ENCODE data around the gene GCHFR. TPM values are rescaled to one million over a fixed set of nuclear protein-coding genes. Genes with fewer than 3 reads are reported as not detected.

GCHFR gene
- total RNA-seq, 1 donor from 2014 or later = 1.9 TPM

DNA sequence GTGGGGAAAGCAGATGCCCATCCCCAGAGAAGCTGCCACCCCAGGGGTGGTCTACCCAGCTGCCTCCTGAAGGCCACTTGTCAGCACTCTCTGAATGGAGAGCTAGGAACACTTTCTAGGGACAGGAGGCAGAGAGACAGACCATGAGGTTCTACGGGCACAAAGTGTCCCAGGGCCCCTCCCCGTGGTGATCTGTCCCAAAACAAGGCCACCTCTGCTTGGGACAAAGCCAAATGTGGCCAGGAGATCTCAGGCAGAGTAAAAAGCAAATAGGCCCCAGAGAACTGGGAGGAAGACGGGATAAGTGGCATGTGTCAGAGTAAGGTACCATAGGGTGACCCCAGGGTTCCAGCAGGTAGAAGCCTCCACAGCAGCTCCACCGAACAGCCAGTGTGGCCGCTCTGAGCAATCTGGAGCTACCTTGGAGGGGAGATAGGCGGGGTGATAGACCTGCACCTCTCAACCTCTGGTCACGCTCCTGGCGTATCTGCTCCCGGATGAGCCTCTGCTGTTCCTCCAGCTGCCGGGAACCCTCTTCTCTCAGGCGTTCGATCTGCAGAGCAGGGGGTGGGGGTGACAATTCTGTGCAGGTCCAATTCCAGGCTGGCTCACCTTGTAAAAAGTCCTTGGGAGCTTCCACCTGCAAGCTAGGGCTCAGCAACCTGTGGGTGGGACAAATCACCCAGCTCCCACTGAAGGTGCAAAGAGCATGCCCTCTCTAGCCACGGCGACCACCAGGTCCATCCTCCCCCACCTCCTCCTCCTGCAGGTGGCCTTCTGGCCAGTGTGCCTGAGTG lies 12.1 kb downstream of the GCHFR start:
- DNase-seq = no peak

GRCh38 chr15:40776537-40777141 lies 12.8 kb downstream of the GCHFR start:
- no peak for DNase-seq

GRCh38 chr15:40782609-40783227 lies 18.9 kb downstream of the GCHFR start:
- DNase-seq = no peak

- no peak for DNase-seq
These were observed 21.3 kb downstream of the GCHFR start for GRCh38 chr15:40785164-40785563.

- DNase-seq = no peak
These were observed 21.9 kb downstream of the GCHFR start for GRCh38 chr15:40785814-40786213.

GRCh38 chr15:40787344-40787841 lies 23.5 kb downstream of the GCHFR start:
- DNase-seq = no peak

DNA sequence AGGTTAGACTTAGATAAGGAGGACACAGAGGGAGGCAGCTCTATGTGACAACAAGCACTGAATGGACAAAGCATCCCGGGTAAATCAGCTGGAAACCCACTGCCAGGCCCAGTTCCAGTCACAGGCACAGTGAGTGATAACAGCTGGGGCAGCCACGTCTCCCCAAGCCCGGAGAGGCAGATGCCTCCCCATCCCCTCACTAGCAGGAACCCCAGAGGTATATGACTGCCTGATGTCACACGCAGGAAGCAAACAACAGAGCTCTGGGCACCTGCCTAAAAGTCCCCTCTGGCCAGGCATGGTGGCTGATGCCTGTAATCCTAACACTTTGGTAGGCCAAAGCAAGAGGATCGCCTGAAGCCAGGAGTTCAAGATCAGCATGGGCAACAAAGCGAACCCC lies 24.1 kb downstream of the GCHFR start:
- DNase-seq = no peak

- DNase-seq = no peak
These were observed 25.3 kb downstream of the GCHFR start for GRCh38 chr15:40789119-40789518.

DNA sequence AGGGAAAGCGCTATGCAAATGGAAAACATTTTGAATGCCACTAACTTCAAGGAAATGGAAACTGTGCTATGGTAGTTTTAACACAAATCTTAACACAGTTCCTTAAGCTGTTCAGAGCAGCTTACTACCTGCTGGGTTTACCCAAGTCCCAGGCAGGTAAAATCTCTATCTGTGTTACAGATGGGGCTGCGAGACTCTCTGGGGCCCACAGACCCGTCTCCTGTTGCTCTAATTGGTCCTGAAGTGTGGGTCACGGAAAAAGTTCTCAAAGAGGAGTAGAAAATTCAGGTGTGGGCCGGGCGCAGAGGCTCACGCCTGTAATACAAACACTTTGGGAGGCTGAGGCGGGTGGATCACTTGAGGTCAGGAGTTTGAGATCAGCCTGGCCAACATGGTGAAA lies 26.1 kb downstream of the GCHFR start:
- DNase-seq = no peak

- DNase-seq = no peak
These were observed 26.9 kb downstream of the GCHFR start for GRCh38 chr15:40790718-40791117.

GRCh38 chr15:40792394-40792793 lies 28.5 kb downstream of the GCHFR start:
- no peak for DNase-seq

- DNase-seq = peak; percentile 14
These were observed 29.5 kb downstream of the GCHFR start for GRCh38 chr15:40793216-40793989.

DNA sequence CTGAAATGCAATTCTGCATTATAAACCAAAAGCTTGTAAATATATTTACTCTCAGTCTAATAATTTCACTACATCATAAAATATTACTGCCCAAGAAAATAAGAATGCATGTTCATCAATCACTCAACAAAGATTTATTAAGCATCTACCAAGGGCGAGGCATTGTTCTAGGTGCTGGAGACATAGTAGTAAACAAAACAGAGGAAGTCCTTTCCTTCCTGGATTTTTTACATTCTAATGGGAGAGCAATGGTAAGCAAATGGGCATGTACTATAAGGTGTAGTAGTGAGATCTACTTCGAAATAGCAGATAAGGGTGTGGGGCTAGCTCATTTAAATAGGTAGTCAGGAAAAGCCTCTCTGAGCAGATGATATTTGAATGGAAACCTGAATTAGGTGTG lies 32.2 kb downstream of the GCHFR start:
- no peak for DNase-seq

GRCh38 chr15:40796512-40796911 lies 32.6 kb downstream of the GCHFR start:
- no peak for DNase-seq

DNA sequence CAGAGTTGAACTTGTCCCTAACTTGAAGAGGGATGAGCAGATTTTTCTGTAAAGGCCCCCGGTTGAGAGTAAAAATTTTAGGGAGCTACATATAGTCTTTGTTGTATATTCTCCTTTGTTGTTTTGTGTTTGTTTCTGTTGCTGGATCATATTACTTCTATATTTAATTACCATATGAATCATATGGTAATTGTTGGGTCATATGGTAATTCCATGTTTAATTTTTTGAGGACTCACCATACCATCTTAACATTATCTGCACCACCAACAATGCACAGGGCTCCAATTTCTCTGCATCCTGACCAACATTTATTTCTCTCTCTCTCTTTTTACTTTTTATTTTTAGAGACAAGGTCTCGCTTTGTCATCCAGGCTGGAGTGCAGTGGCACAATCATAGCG lies 35.7 kb downstream of the GCHFR start:
- DNase-seq = no peak

- no peak for DNase-seq
These were observed 39.2 kb downstream of the GCHFR start for GRCh38 chr15:40803076-40803475.

GRCh38 chr15:40803688-40804087 lies 39.8 kb downstream of the GCHFR start:
- DNase-seq = no peak

GRCh38 chr15:40806672-40807027 lies 42.8 kb downstream of the GCHFR start:
- DNase-seq = no peak

DNA sequence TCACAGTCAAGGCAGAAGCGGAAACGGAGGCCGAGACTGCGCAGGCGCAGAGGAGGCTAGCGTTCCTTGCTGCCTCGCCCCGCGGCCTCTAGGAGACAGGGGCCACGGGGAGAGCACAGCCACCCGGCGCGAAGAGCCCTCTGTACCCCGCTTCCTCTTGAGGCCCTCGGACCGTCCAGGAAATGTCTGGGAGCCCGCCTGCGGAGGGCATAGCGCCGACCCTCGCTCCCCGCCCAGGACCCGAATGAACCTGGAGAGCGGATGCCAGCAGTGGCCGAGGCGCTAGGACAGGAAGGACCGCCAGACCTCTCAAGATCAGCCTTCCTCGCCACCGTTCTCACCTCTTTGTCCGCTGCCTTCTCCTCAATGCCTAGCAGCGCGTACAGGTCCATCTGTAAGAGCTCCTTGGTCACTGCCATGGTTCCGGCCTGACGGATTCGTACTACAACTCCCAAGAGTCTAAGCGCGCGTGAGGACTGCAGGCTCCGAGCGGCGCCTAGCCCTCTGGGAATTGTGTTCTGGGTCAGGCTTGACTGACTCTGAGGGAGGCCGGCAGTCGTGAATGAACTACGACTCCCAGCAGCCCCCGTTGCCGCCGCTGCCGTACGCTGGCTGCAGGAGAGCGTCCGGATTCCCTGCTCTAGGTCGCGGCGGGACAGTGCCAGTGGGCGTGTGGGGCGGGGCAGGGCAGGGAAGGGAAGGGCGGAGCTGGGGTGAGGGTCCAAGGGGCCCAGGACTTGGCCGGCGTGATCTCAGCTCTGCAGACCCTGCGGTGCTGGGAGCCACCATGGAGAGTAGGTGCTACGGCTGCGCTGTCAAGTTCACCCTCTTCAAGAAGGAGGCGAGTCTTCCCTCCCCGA lies 43.4 kb downstream of the GCHFR start, which contains the start of the genes DNAJC17 and ZFYVE19:
Gene DNAJC17 (minus strand): TSS at position 446 of the 860 bp plus-strand sequence. CDS start 27 bp downstream, at position 419.
Gene ZFYVE19 (plus strand): TSS at position 62 of the 860 bp plus-strand sequence. CDS start 501 bp downstream, at position 563.
- peak; percentile 98 for DNase-seq

DNA sequence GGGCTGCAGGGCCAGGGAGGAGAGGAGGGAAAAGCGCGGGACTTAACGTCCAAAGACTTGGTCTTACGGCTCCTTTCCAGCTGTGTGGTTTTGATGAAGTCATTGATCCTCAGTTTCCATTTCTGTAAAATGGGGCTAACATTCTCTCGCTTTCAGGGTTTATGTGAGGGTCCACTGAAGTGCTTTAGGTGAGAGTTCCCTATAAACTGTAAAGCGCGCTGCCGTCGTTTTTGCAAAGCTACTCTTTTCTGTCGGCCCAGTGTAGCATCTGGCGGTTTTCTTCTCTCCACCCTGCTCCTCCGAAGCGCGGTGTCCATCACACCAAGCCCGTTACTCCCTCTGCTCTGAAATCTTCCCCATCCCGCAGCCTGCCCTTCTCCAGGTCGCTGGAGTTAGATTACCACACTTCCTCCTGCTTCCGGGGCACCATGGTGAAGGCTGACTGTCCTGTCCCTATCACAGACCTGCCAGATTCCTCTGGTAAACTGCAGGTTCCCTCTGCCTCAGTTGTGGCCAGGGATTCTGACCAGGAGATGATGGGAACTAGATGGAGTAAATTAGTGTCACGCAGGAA lies 44.1 kb downstream of the GCHFR start:
- DNase-seq = no peak

DNA sequence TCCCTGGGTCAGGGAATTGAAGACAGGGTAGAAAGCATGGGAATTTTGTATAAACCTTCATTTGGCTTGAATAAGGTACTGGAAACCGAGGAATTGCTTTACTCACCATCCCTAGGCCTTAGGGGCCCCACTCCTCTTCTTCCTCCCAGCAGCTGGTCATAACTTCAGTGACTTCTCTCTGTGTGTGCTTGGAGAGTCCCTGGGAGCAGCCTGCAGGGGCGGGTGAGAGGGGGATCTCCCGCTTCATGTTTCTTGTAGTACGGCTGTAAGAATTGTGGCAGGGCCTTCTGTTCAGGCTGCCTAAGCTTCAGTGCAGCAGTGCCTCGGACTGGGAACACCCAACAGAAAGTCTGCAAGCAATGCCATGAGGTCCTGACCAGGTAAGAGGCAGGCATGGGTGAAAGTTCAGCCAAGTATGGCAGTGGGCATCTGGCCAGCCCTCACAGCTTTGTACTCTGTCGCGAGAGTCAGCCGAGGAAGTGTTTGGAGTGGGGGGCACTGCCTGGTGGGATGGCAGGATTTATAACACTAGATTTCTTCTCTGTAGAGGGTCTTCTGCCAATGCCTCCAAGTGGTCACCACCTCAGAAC lies 45.1 kb downstream of the GCHFR start:
- no peak for DNase-seq

All from occipital lobe (tissue), 2 donors.